Measurements from ENCODE around the gene SLC26A11.

SLC26A11 gene

DNA sequence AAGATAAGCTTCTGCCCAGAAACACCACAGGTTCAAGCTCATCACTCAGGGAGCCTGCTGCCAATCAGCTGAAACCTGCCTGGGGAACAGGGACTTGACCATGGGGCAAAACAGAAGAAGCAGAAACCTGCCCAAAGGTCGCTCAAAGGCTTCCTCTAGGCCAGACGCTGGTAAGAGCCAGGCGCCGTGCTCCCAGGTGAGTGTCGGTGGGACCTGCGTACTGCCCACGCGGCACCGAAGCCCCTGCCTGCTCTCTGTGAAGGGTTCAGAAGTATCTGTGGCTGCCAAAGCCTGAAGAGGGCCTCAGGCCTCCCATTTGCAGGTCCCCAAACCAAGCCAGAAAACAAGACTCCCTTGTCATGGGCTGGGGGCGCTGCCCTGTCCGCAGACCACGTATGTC lies 10.5 kb upstream of the SLC26A11 start:
- Histone ChIP-seq H3K4me1 (ENCODE audit: control insufficient read depth in 2 of 2, insufficient read depth in 2 of 2, low read length in 2 of 2) (no peaks in the 10 kb centered on the region), H3K9ac (ENCODE audit: low read depth in 1 of 2, low read length in 2 of 2) (no peak overlapping the region), H3K27ac (ENCODE audit: low read depth in 2 of 2, low read length in 2 of 2) (no peak overlapping the region), H3K4me3 (ENCODE audit: low read length in 2 of 2) (no peak overlapping the region), H3K9me3 (ENCODE audit: control insufficient read depth in 2 of 2, low read length in 2 of 2) (no peaks in the 10 kb centered on the region), H3K27me3 (ENCODE audit: control insufficient read depth in 2 of 2, insufficient read depth in 2 of 2, low read length in 2 of 2) (no peaks in the 10 kb centered on the region), H3K36me3 (ENCODE audit: control insufficient read depth in 2 of 2, insufficient read depth in 2 of 2, low read length in 2 of 2) (peaks cover 17 to 44% of the 10 kb centered on the region in 2 donors)

GRCh38 chr17:80210348-80211108 lies 9.7 kb upstream of the SLC26A11 start:
- Histone ChIP-seq H3K27ac (ENCODE audit: low read depth in 2 of 2, low read length in 2 of 2) (no peak overlapping the region), H3K9me3 (ENCODE audit: control insufficient read depth in 2 of 2, low read length in 2 of 2) (no peaks in the 10 kb centered on the region), H3K36me3 (ENCODE audit: control insufficient read depth in 2 of 2, insufficient read depth in 2 of 2, low read length in 2 of 2) (peaks cover 19 to 45% of the 10 kb centered on the region in 2 donors), H3K27me3 (ENCODE audit: control insufficient read depth in 2 of 2, insufficient read depth in 2 of 2, low read length in 2 of 2) (no peaks in the 10 kb centered on the region), H3K4me3 (ENCODE audit: low read length in 2 of 2) (no peak overlapping the region), H3K4me1 (ENCODE audit: control insufficient read depth in 2 of 2, insufficient read depth in 2 of 2, low read length in 2 of 2) (no peaks in the 10 kb centered on the region), H3K9ac (ENCODE audit: low read depth in 1 of 2, low read length in 2 of 2) (no peak overlapping the region)

- H3K9ac ChIP-seq (ENCODE audit: low read depth in 1 of 2, low read length in 2 of 2) = no peak overlapping the region
- H3K4me1 ChIP-seq (ENCODE audit: control insufficient read depth in 2 of 2, insufficient read depth in 2 of 2, low read length in 2 of 2) = no peaks in the 10 kb centered on the region
- H3K9me3 ChIP-seq (ENCODE audit: control insufficient read depth in 2 of 2, low read length in 2 of 2) = no peaks in the 10 kb centered on the region
- no peak overlapping the region for H3K4me3 ChIP-seq (ENCODE audit: low read length in 2 of 2)
- peaks cover 26 to 52% of the 10 kb centered on the region in 2 donors for H3K36me3 ChIP-seq (ENCODE audit: control insufficient read depth in 2 of 2, insufficient read depth in 2 of 2, low read length in 2 of 2)
- no peaks in the 10 kb centered on the region for H3K27me3 ChIP-seq (ENCODE audit: control insufficient read depth in 2 of 2, insufficient read depth in 2 of 2, low read length in 2 of 2)
- H3K27ac ChIP-seq (ENCODE audit: low read depth in 2 of 2, low read length in 2 of 2) = no peak overlapping the region
These were observed 8.1 kb upstream of the SLC26A11 start for GRCh38 chr17:80212109-80212508.

DNA sequence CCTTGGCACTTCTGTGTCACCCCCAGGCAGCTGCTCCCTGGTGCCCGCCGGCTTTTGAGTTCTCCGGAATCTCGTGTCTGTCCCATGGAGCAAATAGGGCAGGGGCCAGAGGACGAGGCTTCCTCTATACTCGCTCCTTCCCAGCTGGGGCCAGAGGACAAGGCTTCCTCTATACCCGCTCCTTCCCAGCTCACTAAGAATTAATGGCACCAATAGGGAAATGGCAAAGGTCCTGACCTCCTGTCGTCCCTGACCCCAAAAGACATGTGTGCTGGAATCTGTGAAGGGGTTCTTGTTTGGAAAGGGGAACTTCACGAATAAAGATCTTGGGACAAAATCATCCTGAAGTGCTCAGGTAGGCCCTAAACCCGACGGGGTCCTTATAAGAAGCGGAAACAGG lies 7.7 kb upstream of the SLC26A11 start:
- H3K27me3 ChIP-seq (ENCODE audit: control insufficient read depth in 2 of 2, insufficient read depth in 2 of 2, low read length in 2 of 2) = no peaks in the 10 kb centered on the region
- H3K9ac ChIP-seq (ENCODE audit: low read depth in 1 of 2, low read length in 2 of 2) = no peak overlapping the region
- no peak overlapping the region for H3K4me3 ChIP-seq (ENCODE audit: low read length in 2 of 2)
- peaks cover 30 to 56% of the 10 kb centered on the region in 2 donors for H3K36me3 ChIP-seq (ENCODE audit: control insufficient read depth in 2 of 2, insufficient read depth in 2 of 2, low read length in 2 of 2)
- H3K4me1 ChIP-seq (ENCODE audit: control insufficient read depth in 2 of 2, insufficient read depth in 2 of 2, low read length in 2 of 2) = no peaks in the 10 kb centered on the region
- H3K27ac ChIP-seq (ENCODE audit: low read depth in 2 of 2, low read length in 2 of 2) = no peak overlapping the region
- no peaks in the 10 kb centered on the region for H3K9me3 ChIP-seq (ENCODE audit: control insufficient read depth in 2 of 2, low read length in 2 of 2)

- H3K9ac ChIP-seq (ENCODE audit: low read depth in 1 of 2, low read length in 2 of 2) = no peak overlapping the region
- peaks cover 32 to 60% of the 10 kb centered on the region in 2 donors for H3K36me3 ChIP-seq (ENCODE audit: control insufficient read depth in 2 of 2, insufficient read depth in 2 of 2, low read length in 2 of 2)
- no peak overlapping the region for H3K27ac ChIP-seq (ENCODE audit: low read depth in 2 of 2, low read length in 2 of 2)
- no peaks in the 10 kb centered on the region for H3K4me1 ChIP-seq (ENCODE audit: control insufficient read depth in 2 of 2, insufficient read depth in 2 of 2, low read length in 2 of 2)
- no peak overlapping the region for H3K4me3 ChIP-seq (ENCODE audit: low read length in 2 of 2)
- no peaks in the 10 kb centered on the region for H3K9me3 ChIP-seq (ENCODE audit: control insufficient read depth in 2 of 2, low read length in 2 of 2)
- no peaks in the 10 kb centered on the region for H3K27me3 ChIP-seq (ENCODE audit: control insufficient read depth in 2 of 2, insufficient read depth in 2 of 2, low read length in 2 of 2)
These were observed 7.1 kb upstream of the SLC26A11 start for GRCh38 chr17:80212962-80213642.

GRCh38 chr17:80213643-80213975 lies 6.6 kb upstream of the SLC26A11 start:
- H3K27ac ChIP-seq (ENCODE audit: low read depth in 2 of 2, low read length in 2 of 2) = no peak overlapping the region
- no peaks in the 10 kb centered on the region for H3K9me3 ChIP-seq (ENCODE audit: control insufficient read depth in 2 of 2, low read length in 2 of 2)
- no peak overlapping the region for H3K4me3 ChIP-seq (ENCODE audit: low read length in 2 of 2)
- no peaks in the 10 kb centered on the region for H3K27me3 ChIP-seq (ENCODE audit: control insufficient read depth in 2 of 2, insufficient read depth in 2 of 2, low read length in 2 of 2)
- peaks cover 0 to 4% of the 10 kb centered on the region in 2 donors for H3K4me1 ChIP-seq (ENCODE audit: control insufficient read depth in 2 of 2, insufficient read depth in 2 of 2, low read length in 2 of 2)
- H3K9ac ChIP-seq (ENCODE audit: low read depth in 1 of 2, low read length in 2 of 2) = no peak overlapping the region
- H3K36me3 ChIP-seq (ENCODE audit: control insufficient read depth in 2 of 2, insufficient read depth in 2 of 2, low read length in 2 of 2) = peaks cover 32 to 61% of the 10 kb centered on the region in 2 donors

GRCh38 chr17:80214012-80214877 lies 6.0 kb upstream of the SLC26A11 start:
- H3K27ac ChIP-seq (ENCODE audit: low read depth in 2 of 2, low read length in 2 of 2) = no peak overlapping the region
- no peaks in the 10 kb centered on the region for H3K27me3 ChIP-seq (ENCODE audit: control insufficient read depth in 2 of 2, insufficient read depth in 2 of 2, low read length in 2 of 2)
- H3K9me3 ChIP-seq (ENCODE audit: control insufficient read depth in 2 of 2, low read length in 2 of 2) = no peaks in the 10 kb centered on the region
- H3K4me1 ChIP-seq (ENCODE audit: control insufficient read depth in 2 of 2, insufficient read depth in 2 of 2, low read length in 2 of 2) = peaks cover 2 to 6% of the 10 kb centered on the region in 2 donors
- H3K9ac ChIP-seq (ENCODE audit: low read depth in 1 of 2, low read length in 2 of 2) = no peak overlapping the region
- H3K36me3 ChIP-seq (ENCODE audit: control insufficient read depth in 2 of 2, insufficient read depth in 2 of 2, low read length in 2 of 2) = peaks cover 32 to 55% of the 10 kb centered on the region in 2 donors
- no peak overlapping the region for H3K4me3 ChIP-seq (ENCODE audit: low read length in 2 of 2)

- no peaks in the 10 kb centered on the region for H3K9me3 ChIP-seq (ENCODE audit: control insufficient read depth in 2 of 2, low read length in 2 of 2)
- H3K36me3 ChIP-seq (ENCODE audit: control insufficient read depth in 2 of 2, insufficient read depth in 2 of 2, low read length in 2 of 2) = peaks cover 30 to 50% of the 10 kb centered on the region in 2 donors
- H3K9ac ChIP-seq (ENCODE audit: low read depth in 1 of 2, low read length in 2 of 2) = no peak overlapping the region
- no peak overlapping the region for H3K4me3 ChIP-seq (ENCODE audit: low read length in 2 of 2)
- H3K27ac ChIP-seq (ENCODE audit: low read depth in 2 of 2, low read length in 2 of 2) = no peak overlapping the region
- H3K27me3 ChIP-seq (ENCODE audit: control insufficient read depth in 2 of 2, insufficient read depth in 2 of 2, low read length in 2 of 2) = no peaks in the 10 kb centered on the region
- peaks cover 6 to 11% of the 10 kb centered on the region in 2 donors for H3K4me1 ChIP-seq (ENCODE audit: control insufficient read depth in 2 of 2, insufficient read depth in 2 of 2, low read length in 2 of 2)
These were observed 5.4 kb upstream of the SLC26A11 start for GRCh38 chr17:80214878-80215210.

GRCh38 chr17:80216473-80217456 lies 3.5 kb upstream of the SLC26A11 start:
- Histone ChIP-seq H3K4me3 (ENCODE audit: low read length in 2 of 2) (no peak overlapping the region), H3K9ac (ENCODE audit: low read depth in 1 of 2, low read length in 2 of 2) (no peak overlapping the region), H3K36me3 (ENCODE audit: control insufficient read depth in 2 of 2, insufficient read depth in 2 of 2, low read length in 2 of 2) (peaks cover 20 to 32% of the 10 kb centered on the region in 2 donors), H3K4me1 (ENCODE audit: control insufficient read depth in 2 of 2, insufficient read depth in 2 of 2, low read length in 2 of 2) (peaks cover 14% of the 10 kb centered on the region in 2 donors), H3K9me3 (ENCODE audit: control insufficient read depth in 2 of 2, low read length in 2 of 2) (no peaks in the 10 kb centered on the region), H3K27ac (ENCODE audit: low read depth in 2 of 2, low read length in 2 of 2) (no peak overlapping the region), H3K27me3 (ENCODE audit: control insufficient read depth in 2 of 2, insufficient read depth in 2 of 2, low read length in 2 of 2) (no peaks in the 10 kb centered on the region)

Measured in mucosa of rectum (tissue), 2 donors.